Measurements from ENCODE around the gene AUTS2.

Gene AUTS2

DNA sequence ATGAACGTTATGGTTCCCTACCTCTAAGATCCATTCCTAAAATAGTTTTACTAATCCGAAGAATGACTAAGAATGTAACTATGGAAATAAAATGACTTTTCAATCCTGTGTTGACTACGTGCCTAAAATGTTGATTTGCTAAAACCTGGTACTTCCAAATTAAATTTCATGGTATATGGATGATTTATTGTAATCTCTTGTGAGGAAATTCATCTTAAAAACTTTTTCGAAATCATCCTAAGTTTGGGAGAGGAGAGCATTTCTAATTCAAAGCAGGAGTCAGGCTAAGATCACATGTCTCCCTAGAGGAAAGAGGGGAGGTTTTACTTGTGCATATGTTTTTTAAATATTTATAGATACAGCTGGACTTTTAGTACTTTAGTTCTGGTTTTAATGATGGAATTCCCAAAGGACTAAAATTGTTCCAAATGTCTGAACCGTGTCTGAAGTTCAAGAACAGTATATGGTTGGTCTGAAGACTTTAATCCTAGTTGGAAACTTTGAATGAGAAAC lies 483.9 kb downstream of the AUTS2 start:
- no peak overlapping the region for H3K4me3 ChIP-seq (ENCODE audit: low read depth, low read length, poor library complexity, severe bottlenecking)
- no peaks in the 10 kb centered on the region for H3F3A ChIP-seq (ENCODE audit: insufficient read depth, low read length)
- no peaks in the 10 kb centered on the region for H4K20me1 ChIP-seq (ENCODE audit: insufficient read depth, low read length)
- no peak overlapping the region for H2AFZ ChIP-seq (ENCODE audit: low read length)
- no peaks in the 10 kb centered on the region for H3K27me3 ChIP-seq (ENCODE audit: insufficient read depth, low read length)
- no peaks in the 10 kb centered on the region for H3K9me2 ChIP-seq (ENCODE audit: low read depth, low read length)
- H3K9me3 ChIP-seq (ENCODE audit: low read length) = peaks cover 7% of the 10 kb centered on the region; the same call in 1 of the 2 replicates
- H3K9ac ChIP-seq (ENCODE audit: low read length) = no peak overlapping the region
- H3K36me3 ChIP-seq (ENCODE audit: insufficient read depth, low read length) = peaks cover 6% of the 10 kb centered on the region; the same call in 1 of the 2 replicates
- no peaks in the 10 kb centered on the region for H3K4me1 ChIP-seq (ENCODE audit: insufficient read depth, low read length, severe bottlenecking)
- no peak for TF ChIP-seq EZH2 (IDR thresholded peaks at IDR 0.05; ENCODE audit: borderline replicate concordance, low read length)
- TF ChIP-seq, protein P1, sequence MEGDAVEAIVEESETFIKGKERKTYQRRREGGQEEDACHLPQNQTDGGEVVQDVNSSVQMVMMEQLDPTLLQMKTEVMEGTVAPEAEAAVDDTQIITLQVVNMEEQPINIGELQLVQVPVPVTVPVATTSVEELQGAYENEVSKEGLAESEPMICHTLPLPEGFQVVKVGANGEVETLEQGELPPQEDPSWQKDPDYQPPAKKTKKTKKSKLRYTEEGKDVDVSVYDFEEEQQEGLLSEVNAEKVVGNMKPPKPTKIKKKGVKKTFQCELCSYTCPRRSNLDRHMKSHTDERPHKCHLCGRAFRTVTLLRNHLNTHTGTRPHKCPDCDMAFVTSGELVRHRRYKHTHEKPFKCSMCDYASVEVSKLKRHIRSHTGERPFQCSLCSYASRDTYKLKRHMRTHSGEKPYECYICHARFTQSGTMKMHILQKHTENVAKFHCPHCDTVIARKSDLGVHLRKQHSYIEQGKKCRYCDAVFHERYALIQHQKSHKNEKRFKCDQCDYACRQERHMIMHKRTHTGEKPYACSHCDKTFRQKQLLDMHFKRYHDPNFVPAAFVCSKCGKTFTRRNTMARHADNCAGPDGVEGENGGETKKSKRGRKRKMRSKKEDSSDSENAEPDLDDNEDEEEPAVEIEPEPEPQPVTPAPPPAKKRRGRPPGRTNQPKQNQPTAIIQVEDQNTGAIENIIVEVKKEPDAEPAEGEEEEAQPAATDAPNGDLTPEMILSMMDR (IDR thresholded peaks at IDR 0.05; ENCODE audit: low read length) = no peak
- no peak overlapping the region for H3K4me2 ChIP-seq (ENCODE audit: low read length)
- H3K79me2 ChIP-seq (ENCODE audit: insufficient read depth, low read length) = peaks cover 9% of the 10 kb centered on the region; the same call in 1 of the 2 replicates
- no peak overlapping the region for H3K27ac ChIP-seq (ENCODE audit: low read depth, low read length, poor library complexity, severe bottlenecking)

DNA sequence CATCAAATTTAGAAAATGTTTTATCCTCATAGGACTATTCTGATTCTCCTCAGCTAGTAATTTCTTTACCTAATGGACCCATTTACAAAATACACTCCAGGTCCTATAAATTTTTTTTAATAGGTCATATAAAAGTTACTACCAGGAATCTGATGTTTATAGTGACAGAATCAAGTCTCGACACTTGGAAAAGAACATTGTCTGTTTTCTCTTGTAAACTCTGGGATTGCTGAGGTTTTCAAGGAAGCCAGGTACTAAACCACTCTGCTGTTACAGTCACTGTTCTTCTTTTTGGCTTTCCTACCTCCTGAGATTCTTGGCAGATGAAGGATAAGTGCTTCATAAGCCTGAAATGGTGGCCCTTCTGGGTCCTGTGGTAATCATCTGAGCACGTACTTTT lies 493.1 kb downstream of the AUTS2 start:
- H3K79me2 ChIP-seq (ENCODE audit: insufficient read depth, low read length) = no peaks in the 10 kb centered on the region
- no peak overlapping the region for H3K4me2 ChIP-seq (ENCODE audit: low read length)
- H3K4me1 ChIP-seq (ENCODE audit: insufficient read depth, low read length, severe bottlenecking) = no peaks in the 10 kb centered on the region
- no peaks in the 10 kb centered on the region for H3F3A ChIP-seq (ENCODE audit: insufficient read depth, low read length)
- no peak overlapping the region for H3K27ac ChIP-seq (ENCODE audit: low read depth, low read length, poor library complexity, severe bottlenecking)
- H2AFZ ChIP-seq (ENCODE audit: low read length) = no peak overlapping the region
- TF ChIP-seq, protein P1 (IDR thresholded peaks at IDR 0.05; ENCODE audit: low read length) = no peak
- TF ChIP-seq EZH2 (IDR thresholded peaks at IDR 0.05; ENCODE audit: borderline replicate concordance, low read length) = no peak
- no peaks in the 10 kb centered on the region for H3K9me3 ChIP-seq (ENCODE audit: low read length)
- H3K4me3 ChIP-seq (ENCODE audit: low read depth, low read length, poor library complexity, severe bottlenecking) = no peak overlapping the region
- H3K9ac ChIP-seq (ENCODE audit: low read length) = no peak overlapping the region
- H4K20me1 ChIP-seq (ENCODE audit: insufficient read depth, low read length) = no peaks in the 10 kb centered on the region
- H3K9me2 ChIP-seq (ENCODE audit: low read depth, low read length) = no peaks in the 10 kb centered on the region
- H3K36me3 ChIP-seq (ENCODE audit: insufficient read depth, low read length) = peaks cover 7% of the 10 kb centered on the region; the same call in 1 of the 2 replicates
- H3K27me3 ChIP-seq (ENCODE audit: insufficient read depth, low read length) = no peaks in the 10 kb centered on the region

- no peaks in the 10 kb centered on the region for H3K27me3 ChIP-seq (ENCODE audit: insufficient read depth, low read length)
- H3K79me2 ChIP-seq (ENCODE audit: insufficient read depth, low read length) = no peaks in the 10 kb centered on the region
- H3K9me2 ChIP-seq (ENCODE audit: low read depth, low read length) = no peaks in the 10 kb centered on the region
- H3K4me2 ChIP-seq (ENCODE audit: low read length) = no peak overlapping the region
- no peak overlapping the region for H3K9ac ChIP-seq (ENCODE audit: low read length)
- no peaks in the 10 kb centered on the region for H3K4me1 ChIP-seq (ENCODE audit: insufficient read depth, low read length, severe bottlenecking)
- H3K36me3 ChIP-seq (ENCODE audit: insufficient read depth, low read length) = peaks cover 7% of the 10 kb centered on the region; the same call in 1 of the 2 replicates
- no peaks in the 10 kb centered on the region for H4K20me1 ChIP-seq (ENCODE audit: insufficient read depth, low read length)
- no peaks in the 10 kb centered on the region for H3F3A ChIP-seq (ENCODE audit: insufficient read depth, low read length)
- TF ChIP-seq EZH2 (IDR thresholded peaks at IDR 0.05; ENCODE audit: borderline replicate concordance, low read length) = no peak
- TF ChIP-seq, protein P1 (IDR thresholded peaks at IDR 0.05; ENCODE audit: low read length) = no peak
- H3K9me3 ChIP-seq (ENCODE audit: low read length) = no peaks in the 10 kb centered on the region
- no peak overlapping the region for H3K4me3 ChIP-seq (ENCODE audit: low read depth, low read length, poor library complexity, severe bottlenecking)
- no peak overlapping the region for H2AFZ ChIP-seq (ENCODE audit: low read length)
- no peak overlapping the region for H3K27ac ChIP-seq (ENCODE audit: low read depth, low read length, poor library complexity, severe bottlenecking)
These were observed 494.3 kb downstream of the AUTS2 start for GRCh38 chr7:70092314-70093204.

Measured in OCI-LY1 (cell line).